Ishikawa (cell line): ENCODE results near the gene B3GALT5.

Experiments
- CEBPB ChIP-seq: IDR thresholded peaks from 2 replicates; pipeline ENCODE4 v1.6.1; 2012
- CREB1 ChIP-seq: IDR thresholded peaks from 2 replicates; pipeline ENCODE4 v1.6.1; 2012; ENCODE audit warnings: low read depth
- EGR1 ChIP-seq: IDR thresholded peaks from 2 replicates; pipeline ENCODE4 v1.6.1; 2012
- EP300 ChIP-seq: IDR thresholded peaks from 2 replicates; pipeline ENCODE4 v1.6.1; 2012; ENCODE audit warnings: borderline replicate concordance
- FOXM1 ChIP-seq: IDR thresholded peaks from 2 replicates; pipeline ENCODE4 v1.6.1; 2012; ENCODE audit warnings: low read depth, borderline replicate concordance
- MAX ChIP-seq: IDR thresholded peaks from 2 replicates; pipeline ENCODE4 v1.6.1; 2012
- NFIC ChIP-seq: IDR thresholded peaks from 2 replicates; pipeline ENCODE4 v1.6.1; 2012
- RAD21 ChIP-seq: IDR thresholded peaks from 2 replicates; pipeline ENCODE4 v1.6.1; 2012; ENCODE audit warnings: low read depth
- REST ChIP-seq: IDR thresholded peaks from 2 replicates; pipeline ENCODE4 v1.6.1; 2012; ENCODE audit warnings: low read depth, mild to moderate bottlenecking
- TAF1 ChIP-seq: IDR thresholded peaks from 2 replicates; pipeline ENCODE4 v1.6.1; 2012; ENCODE audit warnings: low read depth, mild to moderate bottlenecking
- TCF12 ChIP-seq: IDR thresholded peaks from 2 replicates; pipeline ENCODE4 v1.6.1; 2012; ENCODE audit warnings: low read depth
- TEAD4 ChIP-seq: IDR thresholded peaks from 2 replicates; pipeline ENCODE4 v1.6.1; 2012
- USF1 ChIP-seq: IDR thresholded peaks from 2 replicates; pipeline ENCODE4 v1.6.1; 2012
- YY1 ChIP-seq: IDR thresholded peaks from 2 replicates; pipeline ENCODE4 v1.6.1; 2012; ENCODE audit warnings: low read depth
- ZBTB7A ChIP-seq: IDR thresholded peaks from 2 replicates; pipeline ENCODE4 v1.6.1; 2012; ENCODE audit warnings: low read depth

Gene B3GALT5

GRCh38 chr21:39588884-39589283 lies 23.9 kb upstream of the B3GALT5 start:
- TF ChIP-seq YY1 (no peak), TEAD4 (no peak), ZBTB7A (no peak), REST (no peak), RAD21 (no peak), CREB1 (no peak), FOXM1 (no peak), NFIC (no peak), TAF1 (no peak), MAX (no peak), TCF12 (no peak), USF1 (no peak), CEBPB (no peak), EP300 (no peak), EGR1 (no peak)

- no peak for TF ChIP-seq MAX
- TF ChIP-seq REST, result no peak
- TF ChIP-seq RAD21, result no peak
- TF ChIP-seq USF1, result no peak
- TF ChIP-seq CREB1, result no peak
These were observed 19.2 kb upstream of the B3GALT5 start for GRCh38 chr21:39593522-39593921.

GRCh38 chr21:39595465-39595864 lies 17.3 kb upstream of the B3GALT5 start:
- TF ChIP-seq ZBTB7A, result no peak
- no peak for TF ChIP-seq FOXM1
- no peak for TF ChIP-seq TCF12
- no peak for TF ChIP-seq RAD21
- no peak for TF ChIP-seq TEAD4

GRCh38 chr21:39597595-39597994 lies 15.1 kb upstream of the B3GALT5 start:
- no peak for TF ChIP-seq REST
- TF ChIP-seq YY1, result no peak
- no peak for TF ChIP-seq CREB1
- TF ChIP-seq TCF12, result no peak
- no peak for TF ChIP-seq MAX
- TF ChIP-seq ZBTB7A, result no peak
- TF ChIP-seq NFIC, result no peak
- no peak for TF ChIP-seq FOXM1
- TF ChIP-seq USF1, result no peak
